ENCODE results near the gene FRMPD1.
A peak's percentile ranks its signal among the peaks of the same experiment; 100 is the strongest.
"Not testable (repeated sequence)": the region's sequence is repeated elsewhere in the genome, so short reads cannot be mapped to it uniquely, and the experiment has no call there.

Gene FRMPD1

DNA sequence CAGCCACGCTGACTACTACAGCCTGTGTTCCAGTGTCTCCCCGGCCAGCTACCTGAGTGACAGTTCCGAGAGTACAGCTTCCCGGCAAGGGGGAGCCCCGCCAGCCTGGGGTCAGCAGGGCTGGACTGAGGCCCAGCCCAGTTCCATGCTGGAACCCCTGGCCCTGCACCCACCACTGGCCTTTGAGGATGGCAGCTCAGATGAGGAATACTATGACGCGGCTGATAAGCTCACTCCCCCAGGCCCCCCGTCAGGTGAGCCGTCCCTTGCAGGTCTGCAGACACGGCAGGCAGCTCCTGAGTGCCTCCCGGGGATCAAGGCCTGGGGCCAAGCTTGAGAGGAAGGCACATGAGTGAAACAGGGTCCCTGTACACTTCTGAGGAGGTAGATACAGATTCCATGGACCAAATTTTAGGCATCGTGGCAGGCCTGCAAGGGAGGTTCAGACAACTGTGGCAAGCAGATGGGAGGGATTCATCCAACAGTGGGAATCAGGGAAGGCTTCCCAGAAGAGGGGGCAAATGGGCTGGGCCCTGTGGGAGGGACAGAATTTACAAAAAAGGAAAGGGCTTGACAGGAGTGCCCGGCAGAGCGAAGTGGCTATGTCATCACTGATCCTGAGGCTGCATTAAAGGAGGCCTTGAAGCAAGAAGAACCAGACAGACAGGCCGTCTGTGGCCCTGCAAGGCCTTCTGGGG lies 90.0 kb downstream of the FRMPD1 start:
- DNase-seq (ENCODE audit: low spot score), result no peak

- DNase-seq (ENCODE audit: low spot score), result no peak
Measured at GRCh38 chr9:37745970-37746369, 95.2 kb downstream of the FRMPD1 start.

DNA sequence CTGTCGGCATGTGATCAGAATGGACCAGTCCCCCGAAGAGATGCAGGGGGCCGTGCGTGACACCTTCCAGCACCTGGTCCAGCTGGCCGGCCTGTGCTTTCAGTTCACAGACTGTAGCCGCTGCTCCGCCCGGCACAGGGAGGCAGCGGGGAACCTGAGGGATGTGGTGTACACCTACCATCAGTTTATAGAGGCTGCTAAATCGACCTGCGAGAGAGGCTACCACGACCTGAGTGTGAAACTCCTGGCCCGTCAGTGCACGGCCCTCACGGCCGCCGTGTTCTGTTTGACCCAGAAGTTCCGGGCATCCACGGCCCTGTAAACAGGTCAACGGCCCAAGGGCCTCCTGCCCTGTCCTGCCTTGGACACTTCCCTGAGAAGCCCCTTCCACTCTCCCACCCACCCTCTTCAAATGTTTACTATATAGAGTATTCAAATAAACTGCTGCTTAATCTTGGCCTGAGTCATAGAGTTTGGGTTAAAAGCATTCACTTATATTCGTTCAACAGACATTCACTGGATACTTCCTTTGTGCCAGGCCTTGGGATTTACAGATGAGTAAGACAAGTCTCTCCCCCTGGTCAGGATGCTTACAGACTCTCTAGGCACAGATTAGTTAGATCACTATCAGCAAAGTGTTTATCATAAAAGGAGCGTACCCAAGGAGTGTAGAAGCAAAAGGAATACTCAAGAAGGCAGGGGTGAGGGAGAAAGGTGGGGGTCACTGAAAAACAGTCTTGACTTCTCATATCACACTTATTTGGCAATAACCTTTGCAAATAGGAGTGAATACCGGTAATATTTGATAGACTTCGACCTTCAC lies 95.9 kb downstream of the FRMPD1 start:
- DNase-seq (ENCODE audit: low spot score), result peak; percentile 71

- DNase-seq (ENCODE audit: low spot score), result peak; percentile 87
Measured at GRCh38 chr9:37747271-37747753, 96.6 kb downstream of the FRMPD1 start.

GRCh38 chr9:37749129-37749528 lies 98.4 kb downstream of the FRMPD1 start:
- no peak for DNase-seq (ENCODE audit: low spot score)

DNA sequence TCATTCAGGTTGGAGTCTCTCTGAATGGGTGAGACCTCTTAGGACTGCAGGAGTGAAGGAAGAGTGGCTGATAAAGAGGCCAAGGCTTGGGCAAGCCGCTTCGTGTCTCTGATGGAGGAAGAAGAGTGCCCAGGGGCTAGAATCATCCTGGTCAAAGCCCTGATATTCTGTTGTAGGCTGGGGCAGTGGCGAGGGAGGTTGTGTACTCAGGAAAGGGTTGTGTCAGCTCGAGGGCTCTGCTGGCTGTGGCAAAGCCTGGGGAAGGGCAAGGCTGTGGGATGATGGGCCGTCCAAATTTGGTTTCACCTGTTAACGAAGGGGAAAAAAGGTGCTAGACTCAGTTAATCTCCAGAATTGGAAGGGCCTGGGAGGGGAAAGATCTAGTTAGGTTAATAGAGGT lies 100.4 kb downstream of the FRMPD1 start:
- no peak for DNase-seq (ENCODE audit: low spot score)

DNA sequence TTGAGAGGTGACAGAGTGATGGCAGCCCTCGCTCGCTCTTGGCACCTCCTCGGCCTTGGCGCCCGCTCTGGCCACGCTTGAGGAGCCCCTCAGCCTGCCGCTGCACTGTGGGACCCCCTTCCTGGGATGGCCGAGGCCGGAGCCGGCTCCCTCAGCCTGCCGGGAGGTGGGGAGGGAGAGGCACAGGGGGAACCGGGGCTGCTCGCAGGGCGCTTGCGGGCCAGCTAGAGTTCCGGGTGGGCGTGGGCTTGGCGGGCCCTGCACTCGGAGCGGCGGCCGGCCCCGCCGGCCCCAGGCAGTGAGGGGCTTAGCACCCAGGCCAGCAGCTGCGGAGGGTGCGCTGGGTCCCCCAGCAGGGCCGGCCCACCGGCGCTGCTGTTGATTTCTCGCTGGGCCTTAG lies 101.0 kb downstream of the FRMPD1 start:
- DNase-seq (ENCODE audit: low spot score), result not testable (repeated sequence)

DNA sequence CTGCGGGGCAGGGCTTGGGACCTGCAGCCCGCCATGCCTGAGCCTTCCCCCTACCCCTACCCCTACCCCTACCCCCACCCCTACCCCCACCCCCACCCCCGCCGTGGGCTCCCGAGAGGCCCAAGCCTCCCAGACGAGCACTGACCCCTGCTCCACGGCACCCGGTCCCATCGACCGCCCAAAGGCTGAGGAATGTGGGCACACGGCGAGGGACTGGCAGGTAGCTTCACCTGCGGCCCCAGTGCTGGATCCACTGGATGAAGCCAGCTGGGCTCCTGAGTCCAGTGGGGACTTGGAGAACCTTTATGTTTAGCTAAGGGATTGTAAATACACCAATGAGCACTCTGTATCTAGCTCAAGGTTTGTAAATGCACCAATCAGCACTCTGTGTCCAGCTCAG lies 101.4 kb downstream of the FRMPD1 start:
- DNase-seq (ENCODE audit: low spot score), result not testable (repeated sequence)

DNA sequence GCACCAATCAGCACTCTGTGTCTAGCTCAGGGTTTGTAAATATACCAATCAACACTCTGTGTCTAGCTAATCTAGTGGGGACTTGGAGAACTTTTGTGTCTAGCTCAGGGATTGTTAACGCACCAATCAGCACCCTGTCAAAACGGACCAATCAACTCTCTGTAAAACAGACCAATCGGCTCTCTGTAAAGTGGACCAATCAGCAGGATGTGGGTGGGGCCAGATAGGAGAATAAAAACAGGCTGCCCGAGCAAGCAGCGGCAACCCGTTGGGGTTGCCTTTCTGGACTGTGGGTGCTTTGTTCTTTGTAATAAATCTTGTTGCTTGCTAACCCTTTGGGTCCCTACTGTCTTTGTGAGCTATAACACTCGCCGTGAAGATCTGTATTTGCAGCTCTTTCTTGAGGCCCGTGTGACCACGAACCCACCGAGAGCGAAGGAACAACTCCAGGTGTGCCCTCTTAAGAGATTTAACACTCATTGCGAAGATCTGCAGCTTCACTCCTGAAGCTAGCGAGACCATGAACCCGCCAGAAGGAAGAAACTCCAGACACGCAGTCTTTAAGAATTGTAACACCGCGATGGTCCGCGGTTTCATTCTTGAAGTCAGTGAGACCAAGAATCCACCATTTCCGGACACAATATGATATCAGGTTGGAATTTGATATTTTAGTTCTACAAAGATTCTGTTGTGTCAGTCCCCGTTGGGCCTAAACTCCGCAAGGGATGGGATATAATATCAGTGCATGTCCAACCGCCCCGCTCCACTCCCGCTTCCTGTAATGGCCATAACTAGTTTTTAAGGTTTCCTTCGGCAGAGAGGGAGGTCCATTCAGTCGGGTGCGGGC lies 102.1 kb downstream of the FRMPD1 start:
- DNase-seq (ENCODE audit: low spot score), result no peak

GRCh38 chr9:37753489-37754190 lies 102.9 kb downstream of the FRMPD1 start, which contains the start of gene TRMT10B:
Gene TRMT10B, plus strand, starts transcription at chr9:37753805. Its CDS starts 8,127 bp downstream, at chr9:37761932.
- DNase-seq (ENCODE audit: low spot score), result peak; percentile 86

- no peak for DNase-seq (ENCODE audit: low spot score)
Measured at GRCh38 chr9:37758747-37759146, 108.0 kb downstream of the FRMPD1 start.

DNA sequence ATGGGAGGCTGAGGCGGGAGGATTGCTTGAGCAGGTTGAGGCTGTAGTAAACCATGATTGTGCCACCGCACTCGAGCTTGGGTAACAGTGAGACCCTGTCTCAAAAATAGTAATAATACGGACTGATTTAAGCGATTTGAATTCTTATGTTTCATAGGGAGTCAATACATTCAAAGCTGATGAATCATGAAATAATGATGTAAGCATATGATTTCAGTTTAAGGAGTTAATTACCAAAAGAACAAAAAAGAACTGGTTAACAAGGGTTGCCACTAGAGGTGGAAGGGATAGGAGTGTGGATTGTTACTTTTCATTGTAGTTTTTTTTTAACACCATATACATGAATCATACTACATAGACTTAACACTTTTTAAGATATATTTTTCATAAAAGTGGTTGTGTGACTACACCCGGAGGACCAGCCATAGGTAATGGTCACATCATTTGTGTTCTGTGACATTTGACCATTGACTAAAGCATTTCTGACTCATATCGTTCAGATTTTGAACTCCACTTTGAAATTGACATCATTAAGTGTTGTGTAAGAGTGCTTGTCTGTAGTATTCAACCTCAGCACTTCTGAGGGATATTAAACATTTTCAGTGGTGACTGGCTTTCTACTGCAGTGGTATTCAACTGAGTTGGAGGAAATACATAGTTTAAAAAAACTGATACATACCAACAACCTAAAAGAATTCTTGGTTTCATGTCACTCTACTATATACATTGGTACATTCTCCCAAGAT lies 109.8 kb downstream of the FRMPD1 start:
- no peak for DNase-seq (ENCODE audit: low spot score)

DNA sequence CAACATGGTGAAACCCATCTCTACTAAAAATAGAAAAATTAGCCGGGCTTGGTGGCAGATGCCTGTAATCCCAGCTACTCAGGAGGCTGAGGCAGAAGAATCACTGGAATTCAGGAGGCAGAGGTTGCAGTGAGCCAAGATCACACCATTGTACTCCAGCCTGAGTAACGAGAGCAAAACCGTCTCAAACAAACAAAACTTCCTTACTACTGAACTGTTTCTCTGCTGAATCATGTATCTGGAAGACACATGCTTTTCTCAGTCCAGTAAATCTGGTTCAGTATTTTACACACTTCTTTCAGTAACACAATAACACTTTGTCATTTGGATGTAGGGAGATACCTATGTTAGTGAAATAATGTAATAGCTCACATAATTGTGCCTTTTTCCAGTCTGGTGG lies 110.8 kb downstream of the FRMPD1 start:
- no peak for DNase-seq (ENCODE audit: low spot score)

DNA sequence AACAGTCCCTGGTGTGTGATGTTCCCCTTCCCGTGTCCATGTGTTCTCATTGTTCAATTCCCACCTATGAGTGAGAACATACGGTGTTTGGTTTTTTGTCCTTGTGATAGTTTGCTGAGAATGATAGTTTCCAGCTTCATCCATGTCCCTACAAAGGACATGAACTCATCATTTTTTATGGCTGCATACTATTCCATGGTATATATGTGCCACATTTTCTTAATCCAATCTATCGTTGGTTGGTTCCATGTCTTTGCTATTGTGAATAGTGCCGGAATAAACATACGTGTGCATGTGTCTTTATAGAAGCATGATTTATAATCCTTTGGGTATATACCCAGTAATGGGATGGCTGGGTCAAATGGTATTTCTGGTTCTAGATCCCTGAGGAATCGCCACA lies 114.5 kb downstream of the FRMPD1 start:
- not testable (repeated sequence) for DNase-seq (ENCODE audit: low spot score)

- DNase-seq (ENCODE audit: low spot score), result no peak
Measured at GRCh38 chr9:37769306-37769705, 118.6 kb downstream of the FRMPD1 start.

DNA sequence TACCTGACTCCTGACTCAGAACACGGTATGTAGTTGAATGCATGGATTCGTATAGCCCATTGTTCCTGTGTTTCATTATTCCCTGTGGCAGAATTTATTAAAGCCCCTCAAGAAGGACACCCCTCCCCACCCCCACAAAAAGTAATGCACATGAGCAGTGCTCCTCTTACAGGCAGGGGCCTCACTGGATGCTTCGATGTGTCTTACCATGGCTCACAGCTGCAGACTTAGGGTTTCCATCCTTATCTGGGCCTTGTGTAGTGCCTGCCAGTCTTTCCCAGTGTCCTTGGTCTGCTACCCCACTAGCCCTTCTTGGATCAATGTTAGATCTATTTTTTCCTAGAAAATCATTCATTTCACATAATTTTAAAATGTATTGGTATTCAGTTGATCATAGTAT lies 119.2 kb downstream of the FRMPD1 start:
- no peak for DNase-seq (ENCODE audit: low spot score)

- no peak for DNase-seq (ENCODE audit: low spot score)
Measured at GRCh38 chr9:37775216-37775919, 124.6 kb downstream of the FRMPD1 start.

DNA sequence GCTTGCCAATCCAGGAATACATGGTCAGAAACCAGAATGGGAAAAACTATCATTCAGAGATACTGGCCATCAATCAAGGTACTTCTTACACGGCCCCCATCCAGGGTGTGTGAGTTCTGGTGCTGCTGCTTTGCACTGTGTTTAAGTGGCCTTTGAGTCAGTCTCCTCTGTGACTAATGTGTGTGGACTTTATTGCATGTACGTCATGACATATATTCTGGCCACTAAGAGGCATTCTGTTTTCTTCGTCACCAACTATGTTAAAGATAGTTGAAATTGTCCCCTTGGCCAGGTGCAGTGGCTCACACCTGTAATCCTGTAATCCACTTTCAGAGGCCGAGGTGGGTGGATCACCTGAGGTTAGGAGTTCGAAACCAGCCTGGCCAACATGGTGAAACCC lies 125.6 kb downstream of the FRMPD1 start:
- no peak for DNase-seq (ENCODE audit: low spot score)

DNA sequence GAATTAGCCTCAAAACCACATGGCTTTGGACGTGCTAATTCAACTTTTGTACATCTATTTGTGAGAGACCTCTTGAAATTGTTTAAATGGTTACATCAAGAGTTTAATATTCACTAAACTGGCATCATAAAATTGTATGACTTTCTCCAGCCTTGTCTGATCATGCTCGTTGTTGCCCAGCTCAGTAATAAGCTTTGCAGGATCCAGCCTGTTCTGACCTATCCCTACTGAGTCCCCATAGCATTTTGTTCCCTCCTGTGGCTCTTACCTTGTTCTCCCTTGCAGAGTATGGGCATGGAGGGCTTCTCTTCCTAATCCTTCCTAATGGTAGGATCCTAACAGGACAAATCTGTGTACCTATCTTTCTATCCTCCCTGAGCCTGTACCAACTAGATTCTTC lies 127.8 kb downstream of the FRMPD1 start:
- no peak for DNase-seq (ENCODE audit: low spot score)

GRCh38 chr9:37784291-37784615 lies 133.5 kb downstream of the FRMPD1 start:
- peak; percentile 33 for DNase-seq (ENCODE audit: low spot score)

All from AG08396 (cell line).